Measurements from ENCODE around the gene NAA40. TPM values are rescaled to one million over a fixed set of nuclear protein-coding genes. Genes with fewer than 3 reads are reported as not detected.

The NAA40 gene
- total RNA-seq, 1 donor from 2014 or later: 9.8 TPM

- no peak for DNase-seq
Measured at GRCh38 chr11:63913866-63914830, 24.7 kb upstream of the NAA40 start.

GRCh38 chr11:63914896-63915691, 23.7 kb upstream of the NAA40 start:
- no peak for DNase-seq

- no peak for DNase-seq
Measured at GRCh38 chr11:63915961-63916836, 22.6 kb upstream of the NAA40 start.

DNA sequence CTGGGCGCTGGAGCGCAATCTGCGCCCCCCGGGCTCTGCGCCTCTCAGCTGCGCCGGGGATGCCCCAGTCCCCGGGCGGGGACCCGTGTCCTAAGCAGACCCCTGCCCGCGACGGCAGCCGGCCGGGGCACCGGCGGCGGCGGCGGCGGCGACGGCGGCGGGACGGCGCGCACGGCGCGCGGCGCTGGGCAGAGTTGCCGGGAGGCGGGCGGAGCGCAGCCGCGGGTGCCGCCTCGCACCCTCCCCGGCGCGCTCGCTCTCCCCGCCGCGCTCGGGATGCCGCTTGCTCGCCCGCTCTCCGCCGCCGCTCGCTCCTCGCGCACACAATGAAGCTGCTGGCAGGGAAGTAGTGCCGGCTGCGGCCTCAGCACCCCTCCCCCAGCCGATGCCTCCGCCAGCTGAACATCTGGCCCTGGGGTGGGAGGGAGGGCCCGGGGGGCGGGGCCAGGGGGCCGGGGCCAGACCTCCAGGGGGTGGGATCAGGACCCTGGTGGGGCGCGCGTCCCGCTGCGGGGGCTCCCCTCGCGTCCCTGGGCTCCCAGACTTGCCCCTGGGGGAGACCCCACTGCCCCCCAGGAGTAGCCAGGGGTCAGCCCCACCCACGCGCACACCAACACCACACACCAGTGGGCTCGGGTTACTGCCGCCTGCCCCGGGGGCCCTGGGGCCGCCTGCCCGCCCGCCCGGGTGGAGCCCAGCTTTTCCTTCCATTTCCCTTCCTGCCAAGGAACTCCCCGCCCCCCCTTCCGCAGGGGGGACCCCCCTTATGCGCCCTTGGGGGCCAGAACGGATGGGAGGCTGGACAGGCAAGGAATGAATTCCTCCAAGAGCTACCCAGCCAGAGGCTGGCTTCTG, 21.7 kb upstream of the NAA40 start, which contains the start of gene RCOR2:
TSS of gene RCOR2 (minus strand) at position 328 of the 855 bp plus-strand sequence. CDS start 708 bp downstream, outside the sequence.
- peak; percentile 81 for DNase-seq

DNA sequence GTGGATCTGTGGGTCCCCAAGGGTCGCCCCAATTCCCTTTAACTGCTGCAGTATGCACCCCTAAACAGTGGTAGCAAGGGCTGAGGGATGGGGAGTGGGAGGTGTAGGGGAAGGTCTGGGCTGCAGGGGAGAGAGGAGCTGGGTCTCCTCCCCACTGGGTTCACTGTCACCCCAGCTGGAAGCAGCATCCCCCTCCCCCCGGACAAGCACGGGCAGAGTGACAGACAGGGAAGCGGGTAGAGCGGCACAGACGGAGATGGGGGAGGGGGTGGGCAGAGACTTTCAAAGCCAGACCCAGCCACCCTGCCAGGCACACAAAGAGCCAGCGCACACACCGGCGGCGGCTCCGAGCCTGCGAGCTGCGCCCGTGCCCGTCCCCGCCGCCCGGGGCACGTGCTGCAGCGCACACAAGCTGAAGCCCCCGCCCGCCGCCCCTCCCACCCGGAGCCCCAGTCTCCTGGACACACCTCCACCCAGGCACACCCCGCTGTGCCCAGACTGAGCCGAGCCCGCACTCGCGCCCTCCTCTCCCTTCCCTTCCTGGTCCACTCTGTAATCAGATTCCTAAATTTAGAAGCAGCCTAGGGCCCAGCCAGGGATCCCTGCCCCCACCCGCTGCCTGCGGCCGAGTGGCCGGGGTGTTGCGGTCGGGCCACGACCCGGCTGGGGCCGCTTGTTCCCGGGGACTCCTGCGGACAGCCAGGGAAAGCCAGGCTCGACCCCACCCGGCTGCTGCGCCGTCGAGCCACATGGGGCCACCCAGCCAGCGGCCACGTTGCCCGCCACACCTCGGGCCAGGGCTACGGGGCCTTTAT, 20.9 kb upstream of the NAA40 start:
- peak; percentile 68 for DNase-seq

- DNase-seq: no peak
Measured at GRCh38 chr11:63918507-63919191, 20.2 kb upstream of the NAA40 start.

- no peak for DNase-seq
Measured at GRCh38 chr11:63919267-63920125, 19.3 kb upstream of the NAA40 start.

DNA sequence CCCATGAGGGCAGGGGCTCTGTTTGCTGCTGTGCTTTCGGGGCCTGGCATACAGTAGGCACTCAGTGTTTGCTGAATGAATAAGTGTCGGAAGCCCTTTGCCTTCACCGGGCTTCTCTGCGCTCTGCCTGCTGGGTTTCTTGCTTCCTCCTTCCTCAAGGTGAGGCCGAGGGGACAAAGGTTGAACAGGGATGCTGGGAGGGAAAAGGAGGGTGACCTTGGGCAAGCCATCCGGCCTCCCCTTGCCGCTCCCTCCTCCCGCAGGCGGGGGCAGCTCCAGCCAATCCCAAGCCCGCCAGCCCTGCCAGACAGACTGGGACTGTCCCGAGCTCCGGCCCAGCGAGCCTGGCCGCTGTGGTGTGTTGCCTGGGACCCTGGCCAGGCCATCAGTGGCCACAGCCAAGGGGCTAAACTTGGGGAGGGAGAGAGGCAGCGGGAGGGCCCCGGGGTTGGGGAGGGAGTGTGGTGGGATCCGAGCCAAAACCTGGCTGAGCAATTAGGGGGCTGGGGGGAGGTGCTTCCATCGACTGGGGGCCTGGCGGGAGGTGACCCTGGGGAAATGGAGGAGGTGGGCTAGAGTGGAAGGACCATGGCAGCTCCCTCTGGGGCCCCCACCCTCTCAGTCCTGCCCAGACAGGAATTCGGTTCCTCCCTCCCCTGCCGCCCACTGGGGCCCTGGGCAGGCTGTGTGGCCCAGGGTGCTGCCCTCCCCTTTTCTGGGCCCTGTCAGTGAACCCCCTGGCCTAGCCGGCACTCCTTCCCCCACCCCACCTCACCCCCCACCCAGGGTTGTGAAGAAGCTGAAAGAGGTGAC, 18.5 kb upstream of the NAA40 start:
- peak; percentile 56 for DNase-seq

DNA sequence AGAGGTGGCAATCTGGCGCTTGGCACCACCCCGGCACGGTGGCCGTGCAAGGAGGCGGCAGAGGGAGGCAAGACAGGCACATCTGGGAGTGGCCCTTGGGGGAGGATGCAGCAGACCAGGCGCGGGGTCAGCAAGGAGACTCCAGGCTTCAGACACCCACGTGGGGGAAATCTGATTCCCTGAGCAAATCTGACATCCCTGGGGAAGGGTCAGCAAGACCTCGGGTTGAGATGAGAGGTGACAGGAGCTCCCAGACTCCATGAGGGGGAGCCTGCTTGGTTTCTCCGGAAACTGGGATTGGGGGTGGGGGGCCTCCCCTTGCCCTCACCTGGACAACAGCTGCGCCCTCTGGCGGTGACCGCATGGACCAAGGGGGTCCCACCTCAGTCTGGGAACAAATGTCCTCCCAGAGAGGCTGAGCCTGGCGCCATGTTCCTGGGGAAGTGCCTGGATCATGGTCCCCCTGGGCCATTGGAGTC, 17.8 kb upstream of the NAA40 start:
- DNase-seq: no peak

- no peak for DNase-seq
Measured at GRCh38 chr11:63922673-63923192, 16.1 kb upstream of the NAA40 start.

- DNase-seq: no peak
Measured at GRCh38 chr11:63923319-63923718, 15.5 kb upstream of the NAA40 start.

DNA sequence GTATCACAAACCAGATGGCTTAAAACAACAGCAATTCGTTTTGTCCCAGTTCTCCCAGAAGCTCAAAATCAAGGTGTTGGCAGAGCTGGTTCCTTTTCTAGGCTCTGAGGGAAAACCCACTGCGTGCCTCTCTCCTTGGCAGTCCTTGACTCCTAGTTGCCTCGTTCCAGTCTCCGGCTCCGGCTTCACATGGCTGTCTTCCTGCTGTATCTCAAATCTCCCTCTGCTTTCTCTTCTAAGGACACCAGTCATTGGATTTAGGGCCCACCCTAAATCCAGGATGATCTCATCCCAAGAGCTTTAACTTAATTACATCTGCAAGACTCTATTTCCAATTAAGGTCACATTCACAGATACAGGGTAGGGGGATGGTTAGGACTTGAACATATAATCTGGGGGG, 9.2 kb upstream of the NAA40 start:
- no peak for DNase-seq

- no peak for DNase-seq
Measured at GRCh38 chr11:63931045-63931444, 7.8 kb upstream of the NAA40 start.

DNA sequence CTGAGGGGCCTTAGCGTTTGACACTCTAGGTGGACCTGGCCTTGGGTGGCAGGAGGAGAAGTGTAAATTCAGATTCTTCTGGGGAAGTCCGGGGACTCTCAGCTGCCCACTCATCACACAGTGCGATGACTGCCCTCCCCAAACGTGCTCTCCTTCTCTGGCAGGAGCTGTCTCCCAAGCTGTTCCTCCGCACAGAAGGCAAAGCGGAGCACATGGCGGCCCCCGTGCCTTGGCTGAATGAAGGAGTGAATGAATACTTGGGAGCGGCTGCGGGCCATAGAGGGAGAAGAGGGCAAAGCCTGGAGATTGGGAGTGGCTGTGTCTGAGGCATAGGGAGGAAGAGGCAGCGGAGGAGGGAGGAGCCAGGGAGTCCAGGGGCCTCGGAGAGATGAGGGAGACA, 6.9 kb upstream of the NAA40 start:
- DNase-seq: peak; percentile 58

DNA sequence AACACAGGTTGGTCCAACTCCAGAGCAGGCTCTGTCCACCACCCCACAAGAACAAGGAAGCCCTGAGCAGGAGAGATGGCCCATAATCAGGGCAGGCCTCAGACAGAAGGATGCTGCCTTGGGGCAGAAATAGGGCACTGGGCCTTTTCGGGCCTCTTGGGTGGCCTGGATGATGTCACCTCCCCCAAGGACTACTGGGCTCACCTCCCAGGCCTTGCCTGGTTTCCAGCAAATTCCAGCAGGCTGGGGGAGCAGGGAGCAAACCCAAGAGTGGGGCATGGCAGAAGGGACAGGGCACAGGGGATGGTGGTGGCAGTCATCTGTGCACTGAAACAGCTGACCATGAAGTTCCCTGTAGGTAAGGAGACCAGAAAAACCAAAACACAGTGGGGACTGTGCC, 5.3 kb upstream of the NAA40 start:
- no peak for DNase-seq

GRCh38 chr11:63937713-63938478, 906 bp upstream of the NAA40 start:
- no peak for DNase-seq
